Activated T-cell treated with anti-CD3 and anti-CD28 coated beads, Interleukin-2, amount 50 U/mL, for 1 hour (primary cell): ENCODE measurements around the gene PAQR4.

Experiments used
- DNase-seq: peaks from one replicate; pipeline ENCODE4 v3.0.0-alpha.2; 2020

Gene PAQR4

GRCh38 chr16:3007957-3008689, 39.0 kb downstream of the PAQR4 start:
- DNase-seq: peak; percentile 40

DNA sequence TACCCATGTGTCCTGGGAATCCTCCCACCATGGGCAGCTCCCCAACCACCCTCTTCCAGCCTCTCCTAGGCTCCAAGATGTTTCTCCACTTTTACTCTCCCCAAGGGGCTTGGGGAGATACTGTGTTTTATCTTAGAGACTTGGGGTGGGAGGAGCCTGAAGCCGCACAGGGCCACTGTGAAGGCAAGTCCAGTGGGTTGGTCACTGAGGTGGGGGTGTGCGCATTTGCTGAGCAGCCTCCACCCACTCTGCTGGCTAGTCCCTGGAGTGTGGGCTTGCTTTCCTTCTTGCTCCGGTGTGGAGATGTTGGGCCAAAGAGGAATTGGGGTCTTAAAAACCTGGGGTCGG, 39.5 kb downstream of the PAQR4 start:
- no peak for DNase-seq

DNA sequence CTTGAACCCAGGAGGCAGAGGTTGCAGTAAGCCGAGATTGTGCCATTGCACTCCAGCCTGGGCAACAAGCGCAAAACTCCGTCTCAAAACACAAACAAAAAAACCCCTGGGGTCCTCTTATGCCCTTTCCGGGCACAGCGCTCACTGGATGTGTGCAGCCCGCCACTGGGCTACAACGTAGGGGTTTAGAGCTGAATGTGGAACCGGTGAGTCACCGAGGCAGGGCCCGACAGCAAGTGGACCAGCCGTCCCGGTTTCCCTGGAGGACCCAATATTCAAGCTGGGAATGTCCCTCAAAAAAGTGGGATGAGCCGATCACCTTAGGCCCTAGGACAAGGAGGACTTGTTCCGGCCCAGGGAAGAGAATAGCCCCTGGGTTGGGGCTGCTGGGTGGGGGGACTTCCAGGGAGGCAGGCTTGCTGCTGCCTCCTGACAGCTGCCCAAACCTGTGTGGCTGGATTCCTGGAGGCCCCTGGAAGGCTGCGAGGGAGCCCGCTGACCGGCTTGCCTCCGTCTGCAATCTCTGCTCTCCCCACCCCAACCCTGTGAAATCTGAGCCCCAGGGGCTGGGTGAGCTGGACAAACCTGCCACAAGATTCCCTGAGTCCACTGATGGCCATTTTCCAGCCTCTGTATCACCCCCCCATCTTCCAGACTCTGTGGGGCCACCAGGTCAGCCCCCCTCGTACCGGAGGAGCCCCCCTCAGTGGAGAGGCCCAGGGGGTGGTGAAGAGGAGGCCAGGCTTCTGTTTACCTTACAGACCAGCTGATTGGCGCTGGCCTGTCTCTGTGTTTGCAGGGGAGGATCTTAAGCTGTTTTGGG, 40.6 kb downstream of the PAQR4 start:
- no peak for DNase-seq

DNA sequence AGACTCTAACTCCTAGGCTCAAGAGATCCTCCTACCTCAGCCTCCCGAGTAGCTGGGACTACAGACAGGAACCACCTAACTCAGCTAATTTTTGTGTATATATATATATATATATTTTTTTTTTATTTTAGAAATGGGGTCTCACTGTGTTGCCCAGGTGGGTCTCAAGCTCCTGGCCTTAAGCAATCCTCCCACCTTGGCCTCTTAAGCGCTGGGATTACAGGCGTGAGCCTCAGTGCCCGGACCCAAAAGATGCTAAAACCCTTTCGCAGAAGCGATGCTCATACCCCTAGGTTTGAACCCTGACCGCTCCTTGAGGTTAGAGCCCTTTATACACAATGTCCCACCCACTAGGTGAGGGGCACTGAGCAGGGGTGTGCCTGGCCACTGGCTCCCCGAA, 41.4 kb downstream of the PAQR4 start:
- DNase-seq: no peak

DNA sequence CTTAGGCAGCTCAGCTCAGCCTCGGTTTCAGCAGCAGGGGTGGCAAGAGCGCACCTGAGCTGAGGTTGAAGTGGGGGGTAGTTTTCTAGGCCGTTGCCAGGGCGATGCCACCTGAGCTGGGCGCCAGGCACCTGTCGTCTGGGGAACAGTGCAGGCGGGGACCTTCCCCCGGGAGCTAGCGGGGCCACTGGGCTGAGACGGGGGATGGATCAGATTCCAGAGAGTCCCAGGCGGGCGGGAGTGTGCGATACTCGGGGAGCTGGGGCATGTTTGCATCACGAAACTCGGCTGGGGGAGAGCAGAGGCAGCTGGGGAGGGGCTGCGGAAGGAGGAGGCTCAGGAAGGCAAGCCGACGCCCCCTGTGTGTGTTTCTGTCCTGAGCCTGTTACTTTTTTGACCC, 43.1 kb downstream of the PAQR4 start:
- DNase-seq: no peak

GRCh38 chr16:3012828-3013420, 43.8 kb downstream of the PAQR4 start, which contains the start of gene CLDN9:
Gene CLDN9 (plus strand): TSS chr16:3012923. CDS start chr16:3013363, 440 bp downstream.
- DNase-seq: no peak

- DNase-seq: no peak
Measured at GRCh38 chr16:3013491-3013951, 44.4 kb downstream of the PAQR4 start.

GRCh38 chr16:3013998-3014690, 45.0 kb downstream of the PAQR4 start:
- DNase-seq: no peak

- DNase-seq: no peak
Measured at GRCh38 chr16:3014971-3015370, 45.8 kb downstream of the PAQR4 start.

DNA sequence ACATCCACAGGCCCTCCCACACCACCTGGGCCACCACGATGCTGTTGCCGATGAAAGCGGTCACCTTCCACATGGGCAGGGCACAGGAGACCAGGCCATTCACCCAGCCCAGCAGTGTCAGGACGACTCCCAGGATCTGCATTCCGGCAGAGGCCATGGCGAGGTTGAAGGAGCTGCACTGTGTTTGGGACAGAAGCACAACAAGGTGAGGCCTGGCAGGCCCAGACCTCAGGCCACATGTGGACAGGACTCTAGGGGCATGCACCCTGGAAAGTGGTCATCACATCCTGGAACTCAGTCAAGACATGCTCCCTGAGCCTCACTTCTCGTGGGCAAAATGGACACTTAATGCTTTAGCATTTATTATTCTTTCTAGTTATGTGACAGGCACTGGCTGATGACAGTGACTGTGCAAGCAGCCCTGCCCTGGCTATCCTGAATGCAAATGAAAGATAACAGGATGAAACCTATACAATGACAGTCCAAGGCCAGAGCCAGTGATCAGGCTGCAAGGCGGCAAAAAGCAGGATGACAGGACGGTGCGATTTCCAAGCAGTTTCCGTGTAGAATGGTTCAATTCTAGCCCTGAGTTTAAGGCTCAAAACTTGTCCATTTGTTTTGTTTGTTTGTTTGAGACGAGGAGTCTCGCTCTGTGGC, 46.8 kb downstream of the PAQR4 start:
- DNase-seq: no peak

DNA sequence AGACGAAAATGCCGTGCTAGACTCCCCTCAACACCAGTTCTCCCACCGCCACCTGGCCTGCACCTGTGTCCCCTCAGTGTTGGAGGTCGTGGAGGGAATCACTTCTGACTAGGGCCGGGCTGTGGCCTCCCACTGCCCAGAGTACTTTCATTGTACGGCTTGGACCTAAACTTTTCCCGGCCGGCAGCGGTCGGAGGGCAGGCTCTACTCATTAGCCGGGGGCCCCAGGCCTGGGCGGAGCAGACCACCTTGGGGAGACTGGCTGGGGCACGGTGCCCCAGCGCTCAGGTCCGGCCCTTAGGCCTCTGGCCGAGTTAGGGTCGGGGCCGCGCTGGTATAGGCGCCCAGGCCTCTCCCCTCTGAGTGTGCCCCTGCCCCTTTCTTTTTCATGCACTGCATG, 48.2 kb downstream of the PAQR4 start:
- DNase-seq: no peak

DNA sequence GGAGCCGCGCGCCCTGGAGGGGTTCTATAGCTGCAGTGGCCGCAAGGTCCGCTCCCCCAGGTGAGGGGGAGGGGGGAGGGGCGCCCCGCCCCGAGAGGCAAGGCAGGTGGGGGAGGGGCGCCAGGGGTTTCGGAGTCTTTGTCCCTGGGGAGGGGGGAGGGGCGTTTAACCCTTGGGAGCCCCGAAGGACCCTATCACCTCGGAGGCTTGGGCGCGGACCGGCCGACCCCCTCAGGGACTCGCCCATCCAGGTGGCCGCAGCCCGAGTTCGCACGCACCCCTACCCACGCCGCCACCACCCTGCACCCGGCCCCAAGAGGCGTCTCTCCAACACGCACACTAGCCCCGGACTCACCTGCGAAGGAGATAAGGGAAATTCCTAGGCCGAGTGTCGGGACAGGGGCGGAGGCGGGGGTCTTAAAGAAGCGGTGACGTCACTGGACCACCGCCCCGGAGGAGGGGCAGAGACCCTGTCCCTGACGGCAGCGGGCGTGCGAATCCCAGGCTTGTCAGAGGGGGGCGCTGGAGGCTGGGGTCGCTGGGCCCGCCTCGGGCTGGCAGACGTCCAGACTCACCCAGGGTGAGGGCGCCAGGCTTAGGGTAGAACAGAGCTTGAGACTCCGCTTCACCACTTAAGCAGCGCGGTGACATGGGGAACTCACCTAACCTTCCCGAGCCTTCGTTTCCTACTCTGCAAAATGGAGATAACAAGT, 48.8 kb downstream of the PAQR4 start, which contains the start of gene CLDN6:
Gene CLDN6 (minus strand): TSS at position 390 of the 713 bp plus-strand sequence. CDS start 2,162 bp downstream, outside the sequence.
- no peak for DNase-seq

DNA sequence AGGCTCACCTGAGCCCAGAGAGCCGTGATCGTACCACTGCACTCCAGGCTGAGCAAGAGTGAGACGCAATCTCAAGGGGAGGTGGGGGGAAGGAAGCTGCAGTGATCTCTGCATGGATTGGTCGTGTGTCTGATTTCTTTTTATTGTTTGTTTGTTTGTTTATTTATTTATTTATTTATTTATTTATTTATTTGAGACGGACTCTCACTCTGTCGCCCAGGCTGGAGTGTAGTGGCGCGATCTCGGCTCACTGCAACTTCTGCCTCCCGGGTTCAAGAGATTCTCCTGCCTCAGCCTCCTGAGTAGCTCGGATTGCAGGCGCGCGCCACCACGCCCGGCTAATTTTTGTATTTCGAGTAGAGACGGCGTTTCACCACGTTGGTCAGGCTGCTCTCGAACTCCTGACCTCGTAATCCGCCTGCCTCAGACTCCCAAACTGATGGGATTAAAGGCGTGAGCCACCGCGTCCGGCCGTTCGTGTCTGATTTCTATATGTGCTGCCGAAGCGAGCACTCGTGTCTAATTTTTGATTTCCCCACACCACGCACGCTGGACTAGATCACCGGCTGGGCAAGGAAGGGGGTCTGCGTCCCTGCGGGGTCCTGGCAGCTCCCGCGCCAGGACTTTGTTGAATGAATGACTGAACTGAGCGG, 50.6 kb downstream of the PAQR4 start:
- no peak for DNase-seq

DNA sequence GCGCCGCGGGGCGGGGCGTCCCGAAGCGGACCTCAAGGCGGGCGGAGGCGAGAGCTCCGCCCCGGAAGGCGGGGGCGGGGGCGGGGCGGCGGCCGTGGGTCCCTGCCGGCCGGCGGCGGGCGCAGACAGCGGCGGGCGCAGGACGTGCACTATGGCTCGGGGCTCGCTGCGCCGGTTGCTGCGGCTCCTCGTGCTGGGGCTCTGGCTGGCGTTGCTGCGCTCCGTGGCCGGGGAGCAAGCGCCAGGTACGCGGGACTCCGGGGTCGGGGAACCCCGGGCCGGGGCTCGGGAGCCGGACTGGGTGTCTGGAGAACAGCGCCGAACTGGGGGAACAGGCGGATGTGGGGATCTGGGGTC, 51.1 kb downstream of the PAQR4 start, which contains the start of gene TNFRSF12A:
Gene TNFRSF12A (plus strand): TSS at position 122 of the 357 bp plus-strand sequence. CDS start 30 bp downstream, at position 152.
- DNase-seq: peak; percentile 73

- peak; percentile 81 for DNase-seq
Measured at GRCh38 chr16:3020604-3021448, 51.7 kb downstream of the PAQR4 start.

DNA sequence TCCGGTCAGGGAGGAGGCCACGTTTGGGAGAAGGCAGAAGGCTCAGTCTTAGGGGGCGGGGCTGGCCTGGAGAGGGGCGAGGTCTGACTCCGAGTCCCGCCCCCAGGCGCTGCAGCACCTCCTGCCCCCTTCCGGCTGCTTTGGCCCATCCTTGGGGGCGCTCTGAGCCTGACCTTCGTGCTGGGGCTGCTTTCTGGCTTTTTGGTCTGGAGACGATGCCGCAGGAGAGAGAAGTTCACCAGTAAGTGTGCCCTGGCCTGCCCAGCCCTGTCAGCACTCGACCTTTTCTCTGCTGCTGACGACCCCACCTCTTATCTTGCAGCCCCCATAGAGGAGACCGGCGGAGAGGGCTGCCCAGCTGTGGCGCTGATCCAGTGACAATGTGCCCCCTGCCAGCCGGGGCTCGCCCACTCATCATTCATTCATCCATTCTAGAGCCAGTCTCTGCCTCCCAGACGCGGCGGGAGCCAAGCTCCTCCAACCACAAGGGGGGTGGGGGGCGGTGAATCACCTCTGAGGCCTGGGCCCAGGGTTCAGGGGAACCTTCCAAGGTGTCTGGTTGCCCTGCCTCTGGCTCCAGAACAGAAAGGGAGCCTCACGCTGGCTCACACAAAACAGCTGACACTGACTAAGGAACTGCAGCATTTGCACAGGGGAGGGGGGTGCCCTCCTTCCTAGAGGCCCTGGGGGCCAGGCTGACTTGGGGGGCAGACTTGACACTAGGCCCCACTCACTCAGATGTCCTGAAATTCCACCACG, 52.5 kb downstream of the PAQR4 start:
- peak; percentile 84 for DNase-seq

- peak; percentile 87 for DNase-seq
Measured at GRCh38 chr16:3022208-3022683, 53.1 kb downstream of the PAQR4 start.

DNA sequence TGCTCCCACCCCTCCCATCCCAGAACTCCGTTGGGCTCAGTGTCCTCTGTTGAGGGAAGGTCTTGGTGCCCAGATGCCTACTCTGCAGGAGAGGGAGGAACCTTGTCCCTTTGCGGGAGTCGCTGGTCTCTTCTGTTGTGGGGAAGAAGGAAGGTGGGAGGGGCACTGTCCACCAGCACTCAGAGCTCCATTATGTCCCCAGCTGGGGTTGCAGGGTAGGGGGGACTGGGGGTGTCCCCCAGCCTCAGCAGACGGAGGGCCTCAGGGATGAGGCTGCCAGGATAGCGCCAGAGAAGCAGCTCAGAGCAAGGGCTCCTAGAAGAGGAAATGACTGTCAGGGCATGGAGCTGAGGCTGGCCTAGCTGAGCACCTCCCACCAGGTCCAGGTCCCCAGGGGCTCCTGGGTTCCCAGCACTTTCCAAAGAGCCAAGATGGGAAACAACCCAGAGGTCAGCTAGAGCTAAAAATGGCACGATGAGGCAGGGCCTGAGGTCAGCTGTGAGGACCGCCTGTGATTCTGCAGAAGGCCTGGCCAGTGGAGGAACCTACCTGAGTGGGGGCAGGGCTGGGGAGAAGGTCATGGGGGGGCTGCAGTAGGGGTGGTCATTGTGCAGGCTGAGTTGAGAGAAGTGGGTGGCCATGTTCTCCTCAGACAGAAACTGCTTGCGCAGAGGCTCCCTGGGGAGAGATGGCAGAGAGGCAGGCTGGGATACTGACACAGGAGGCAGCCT, 53.7 kb downstream of the PAQR4 start:
- peak; percentile 46 for DNase-seq
